22Rv1 (cell line): ENCODE results near the gene TNKS2.
"Not testable (repeated sequence)": the region's sequence is repeated elsewhere in the genome, so short reads cannot be mapped to it uniquely, and the experiment has no call there.

ENCODE experiments used
- H3K27ac ChIP-seq: fragments of 450-650 bp; 2 replicates; pipeline ENCODE4 v1.5.1; 2017
- CTCF ChIP-seq: fragments of 450-650 bp; IDR thresholded peaks from 2 replicates; pipeline ENCODE4 v1.5.1; 2017; ENCODE audit warnings: mild to moderate bottlenecking
- ZFX ChIP-seq: fragments of 450-650 bp; IDR thresholded peaks from 2 replicates; pipeline ENCODE4 v1.6.1; 2017; ENCODE audit warnings: antibody characterized with exemption, borderline replicate concordance

The TNKS2 gene

GRCh38 chr10:91797874-91798648 is at the start of gene TNKS2:
TSS of gene TNKS2 (plus strand) at chr10:91798426. CDS start at chr10:91798691, 265 bp downstream.
- no peak for TF ChIP-seq ZFX
- TF ChIP-seq CTCF = no peak
- H3K27ac ChIP-seq = peak within 1 kb of the TSS; percentile 85

GRCh38 chr10:91749592-91749991 is 48.6 kb upstream of the TNKS2 start:
- not testable (repeated sequence) for H3K27ac ChIP-seq

- no peak for TF ChIP-seq CTCF
- TF ChIP-seq ZFX = no peak
- H3K27ac ChIP-seq = no peak overlapping the region
Observed at GRCh38 chr10:91756286-91756685, 41.9 kb upstream of the TNKS2 start.

- no peak overlapping the region for H3K27ac ChIP-seq
- TF ChIP-seq CTCF (peak; percentile 77), ZFX (no peak)
Observed at GRCh38 chr10:91758303-91759146, 39.7 kb upstream of the TNKS2 start.

GRCh38 chr10:91759581-91759986 is 38.6 kb upstream of the TNKS2 start:
- TF ChIP-seq ZFX (no peak), CTCF (no peak)
- H3K27ac ChIP-seq = no peak overlapping the region

- TF ChIP-seq ZFX = no peak
- no peak for TF ChIP-seq CTCF
- H3K27ac ChIP-seq = no peak overlapping the region
Observed at GRCh38 chr10:91761721-91762120, 36.5 kb upstream of the TNKS2 start.

GRCh38 chr10:91762878-91763277 is 35.3 kb upstream of the TNKS2 start:
- TF ChIP-seq ZFX = no peak
- no peak for TF ChIP-seq CTCF
- H3K27ac ChIP-seq = no peak overlapping the region
